GM21786 (cell line): ENCODE results near the gene CRISP1.
A peak's percentile ranks its signal among the peaks of the same experiment; 100 is the strongest.
"Not testable (repeated sequence)": the region's sequence is repeated elsewhere in the genome, so short reads cannot be mapped to it uniquely, and the experiment has no call there.

Experiments used
- ATAC-seq: cut with Tn5 transposase; IDR thresholded peaks from one replicate; pipeline ENCODE4 v1.9.1; 2021; ENCODE audit not compliant: unreplicated experiment

CRISP1 gene

GRCh38 chr6:49841424-49841823 lies 24.9 kb downstream of the CRISP1 start:
- no peak for ATAC-seq

DNA sequence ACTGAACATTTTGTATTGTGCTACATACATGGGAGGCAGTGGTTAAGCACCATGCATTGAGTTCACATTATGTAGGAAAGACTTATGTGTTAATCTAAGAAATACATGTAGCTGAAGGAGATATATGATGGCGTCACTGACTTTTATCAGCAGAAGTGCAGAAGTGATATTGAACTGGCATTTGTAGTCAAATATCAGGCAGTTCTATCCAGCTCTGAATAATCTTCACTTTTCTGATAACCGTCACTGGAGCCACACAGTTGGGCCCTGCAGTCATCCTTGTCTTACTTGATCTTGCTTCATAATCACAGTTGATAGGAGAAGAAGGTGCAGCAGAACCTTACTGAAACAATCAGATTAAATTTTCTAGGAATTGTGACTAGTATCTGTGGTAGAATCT lies 26.4 kb downstream of the CRISP1 start:
- ATAC-seq = no peak

DNA sequence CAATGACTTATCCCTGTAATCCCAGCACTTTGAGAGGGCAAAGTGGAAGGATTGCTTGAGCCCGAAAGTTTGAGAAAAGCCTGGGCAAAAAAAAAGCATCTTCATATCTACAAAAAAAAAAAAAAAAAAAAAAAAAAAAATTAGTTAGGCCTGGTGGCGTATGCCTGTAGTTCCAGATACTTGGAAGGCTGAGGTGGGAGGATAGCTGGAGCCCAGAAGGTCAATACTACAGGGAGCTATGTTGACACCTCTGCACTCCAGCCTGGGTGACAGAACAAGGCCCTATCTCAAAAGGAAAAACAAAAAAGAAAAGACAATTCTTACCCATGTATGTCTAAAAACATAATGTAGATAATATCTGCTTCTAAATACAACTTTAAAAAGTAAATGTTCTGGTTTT lies 27.2 kb downstream of the CRISP1 start:
- ATAC-seq = no peak

DNA sequence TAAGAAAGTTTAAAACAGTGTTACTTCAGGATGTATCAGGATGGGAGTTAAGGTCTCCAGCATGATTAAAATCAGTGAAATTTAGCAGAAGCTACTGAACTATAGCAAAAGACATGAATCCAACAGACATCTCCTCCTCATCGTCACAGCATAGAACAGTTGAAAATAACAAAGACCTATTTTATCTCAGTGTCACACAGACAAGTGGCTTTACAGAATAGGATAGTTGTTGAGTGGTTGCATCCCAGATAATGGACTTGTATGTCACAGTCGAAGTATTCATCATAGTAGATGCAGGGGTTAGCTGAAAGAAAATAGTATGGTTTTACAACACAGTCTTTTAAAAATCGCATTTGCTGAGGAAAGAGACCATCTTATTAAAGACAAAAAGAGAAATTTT lies 31.2 kb downstream of the CRISP1 start:
- no peak for ATAC-seq

DNA sequence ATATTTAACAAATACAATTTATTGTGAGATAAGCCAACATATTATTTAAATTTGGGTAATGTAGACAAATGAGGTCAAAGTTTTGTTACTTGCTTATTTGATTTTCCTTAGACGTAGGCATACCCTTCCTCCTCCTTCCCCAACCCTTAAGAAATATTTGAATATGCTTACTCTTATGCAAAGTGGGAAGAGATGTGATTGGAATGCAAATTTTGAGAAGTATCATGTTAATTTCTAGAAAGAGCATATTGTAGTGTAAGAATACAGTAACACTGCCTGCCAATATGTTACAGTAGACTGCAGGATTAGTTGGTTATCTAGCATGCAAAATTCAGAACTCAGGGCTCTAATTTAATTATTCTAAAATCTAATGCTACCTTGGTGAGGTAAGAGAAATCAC lies 32.9 kb downstream of the CRISP1 start:
- no peak for ATAC-seq

GRCh38 chr6:49826743-49827406 lies 39.5 kb downstream of the CRISP1 start:
- peak; percentile 94 for ATAC-seq

- ATAC-seq = no peak
Observed at GRCh38 chr6:49815166-49815565, 51.2 kb downstream of the CRISP1 start.

- ATAC-seq = no peak
Observed at GRCh38 chr6:49813248-49813647, 53.1 kb downstream of the CRISP1 start.

DNA sequence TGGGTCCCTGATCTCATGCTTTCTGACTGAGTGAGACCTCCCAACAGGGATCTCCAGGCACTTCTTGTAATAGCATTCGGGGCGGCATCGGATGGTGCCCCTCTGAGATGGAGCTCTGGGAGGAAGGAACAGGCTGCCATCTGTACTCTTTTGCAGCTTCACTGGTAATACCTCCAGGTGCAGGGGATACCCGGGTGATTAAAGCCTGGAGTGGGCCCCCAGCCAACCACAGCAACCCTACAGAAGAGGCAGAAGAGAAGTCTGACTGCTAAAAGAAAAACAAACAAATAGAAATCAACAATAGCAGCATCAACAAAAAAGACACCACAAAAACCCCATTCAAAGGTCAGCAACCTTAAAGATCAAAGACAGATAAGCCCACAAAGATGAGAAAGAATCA lies 60.2 kb downstream of the CRISP1 start:
- no peak for ATAC-seq

DNA sequence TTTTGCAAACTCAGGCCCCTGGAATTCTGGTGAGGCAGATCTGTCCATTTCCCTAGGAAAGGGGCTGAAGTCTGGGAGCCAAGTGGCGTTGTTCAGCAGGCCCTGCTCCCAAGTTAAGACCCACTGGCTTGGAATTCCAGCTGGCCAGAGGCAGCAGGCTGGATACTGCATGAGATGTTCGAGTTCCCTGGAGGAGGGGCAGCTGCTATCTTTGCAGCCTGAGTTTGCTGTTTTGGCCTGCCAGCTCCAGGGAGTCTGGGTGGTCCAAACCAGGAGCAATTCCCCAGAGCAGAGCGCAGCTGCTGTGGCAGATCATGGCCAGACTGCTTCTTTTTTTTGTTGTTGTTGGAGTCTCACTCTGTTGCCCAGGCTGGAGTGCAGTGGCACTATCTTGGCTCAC lies 61.1 kb downstream of the CRISP1 start:
- ATAC-seq = no peak

DNA sequence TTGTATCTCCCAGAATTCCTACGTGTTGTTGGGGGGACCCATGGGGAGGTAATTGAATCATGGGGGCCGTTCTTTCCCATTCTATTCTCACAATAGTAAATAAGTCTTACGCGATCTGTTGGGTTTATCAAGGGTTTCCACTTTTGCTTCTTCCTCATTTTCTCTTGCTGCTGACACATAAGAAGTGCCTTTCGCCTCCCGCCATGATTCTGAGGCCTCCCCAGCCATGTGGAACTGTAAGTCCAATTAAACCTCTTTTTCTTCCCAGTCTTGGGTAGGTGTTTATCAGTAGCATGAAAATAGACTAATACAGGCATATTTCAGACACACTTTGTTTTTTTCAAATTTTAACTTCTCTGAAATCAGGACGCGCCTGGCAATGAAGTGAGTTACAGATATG lies 64.8 kb downstream of the CRISP1 start:
- no peak for ATAC-seq

GRCh38 chr6:49799090-49799489 lies 67.2 kb downstream of the CRISP1 start:
- ATAC-seq = no peak

DNA sequence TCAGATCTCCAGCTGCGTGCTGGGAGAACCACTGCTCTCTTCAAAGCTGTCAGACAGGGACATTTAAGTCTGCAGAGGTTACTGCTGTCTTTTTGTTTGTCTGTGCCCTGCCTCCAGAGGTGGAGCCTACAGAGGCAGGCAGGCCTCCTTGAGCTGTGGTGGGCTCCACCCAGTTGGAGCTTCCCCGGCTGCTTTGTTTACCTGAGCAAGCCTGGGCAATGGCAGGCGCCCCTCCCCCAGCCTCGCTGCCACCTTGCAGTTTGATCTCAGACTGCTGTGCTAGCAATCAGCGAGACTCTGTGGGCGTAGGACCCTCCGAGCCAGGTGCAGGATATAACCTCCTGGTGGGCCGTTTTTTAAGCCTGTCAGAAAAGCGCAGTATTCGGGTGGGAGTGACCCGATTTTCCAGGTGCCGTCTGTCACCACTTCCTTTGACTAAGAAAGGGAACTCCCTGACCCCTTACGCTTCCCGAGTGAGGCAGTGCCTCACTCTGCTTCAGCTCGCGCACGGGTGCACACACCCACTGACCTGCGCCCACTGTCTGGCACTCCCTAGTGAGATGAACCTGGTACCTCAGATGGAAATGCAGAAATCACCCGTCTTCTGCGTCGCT lies 69.4 kb downstream of the CRISP1 start:
- ATAC-seq = not testable (repeated sequence)

DNA sequence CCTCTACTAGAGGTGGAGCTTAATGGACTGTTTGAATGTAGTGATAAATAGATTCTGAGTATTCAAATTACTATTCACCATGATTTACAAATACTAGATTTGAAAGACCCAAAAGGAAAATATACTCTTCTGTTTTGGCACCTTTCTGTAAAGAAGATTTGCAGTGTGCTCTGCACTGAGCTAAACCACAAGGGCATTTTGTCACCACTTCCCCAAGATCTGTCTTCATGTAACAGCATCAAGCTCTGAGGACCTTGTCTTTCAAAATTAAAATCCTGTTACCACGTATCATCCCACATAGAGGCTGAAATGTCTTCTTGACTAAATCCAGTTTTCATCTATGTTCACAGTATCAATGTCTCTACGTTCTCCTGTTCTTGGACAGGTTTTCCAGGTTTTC lies 76.0 kb downstream of the CRISP1 start:
- ATAC-seq = no peak

DNA sequence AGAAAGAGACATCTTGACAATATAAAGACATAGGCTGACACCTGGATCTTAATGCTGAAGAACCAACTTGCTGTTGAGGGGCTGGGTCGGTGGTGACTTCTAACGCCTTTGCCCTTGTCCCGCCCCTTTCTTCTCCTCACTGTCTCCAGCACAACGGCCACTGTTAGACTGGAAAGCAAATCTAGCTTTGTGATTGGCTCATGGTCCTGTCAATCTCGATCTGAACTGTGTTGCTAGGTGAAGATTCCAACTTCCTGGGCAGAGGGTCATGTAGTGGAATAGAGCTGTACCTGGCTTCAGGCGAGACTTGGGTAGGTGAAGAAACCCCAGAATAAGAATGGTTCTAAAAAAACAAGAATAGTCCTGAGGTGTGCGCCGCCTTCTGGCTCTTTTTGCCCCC lies 79.2 kb downstream of the CRISP1 start, which contains the start of gene PGK2:
Gene PGK2 (minus strand): TSS at position 110 of the 400 bp plus-strand sequence. CDS start 98 bp downstream, at position 12.
- ATAC-seq = no peak

DNA sequence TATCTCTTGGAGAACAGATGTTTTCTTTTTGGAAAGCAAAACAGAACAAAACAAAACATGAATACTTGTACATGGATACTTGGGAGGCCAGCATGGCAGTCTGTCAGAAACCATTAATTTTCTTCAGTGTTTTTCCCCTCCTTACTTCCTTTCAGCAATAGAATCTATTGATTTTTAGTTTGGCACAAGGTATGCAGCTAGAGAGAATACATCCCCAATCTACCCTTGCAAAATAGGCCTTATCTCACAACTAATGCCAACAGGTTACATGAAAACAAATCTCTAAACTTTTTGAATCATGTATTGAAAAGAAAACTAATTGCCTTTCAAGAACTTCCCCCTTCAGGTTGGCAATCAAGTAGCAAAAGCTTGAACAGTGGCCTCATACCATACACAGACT lies 82.1 kb downstream of the CRISP1 start:
- ATAC-seq = no peak
